ENCODE results near the gene DOCK2.

DNA sequence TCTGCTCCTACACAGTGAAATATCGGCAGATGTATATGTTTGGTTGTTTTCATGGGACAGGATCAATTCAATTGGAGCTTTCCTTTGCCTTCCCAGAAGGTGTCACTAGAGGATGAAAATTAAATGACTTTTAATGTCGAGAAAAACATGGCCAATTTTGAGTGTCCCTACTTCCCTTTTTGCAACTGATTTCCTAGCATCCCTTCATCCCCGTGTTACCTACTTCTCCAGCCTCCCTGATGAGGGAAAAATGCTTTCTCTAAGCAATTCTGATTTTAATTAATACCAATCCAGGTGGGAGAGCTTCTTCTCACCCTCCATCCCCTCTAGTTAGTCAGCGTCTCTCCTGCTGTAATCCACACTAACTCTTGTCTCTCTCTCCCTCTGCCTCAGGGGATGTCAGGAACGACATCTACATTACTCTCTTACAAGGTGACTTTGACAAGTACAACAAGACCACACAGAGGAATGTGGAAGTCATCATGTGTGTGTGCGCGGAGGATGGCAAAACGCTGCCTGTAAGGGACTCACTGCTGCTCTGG is 64.9 kb downstream of the DOCK2 start:
- TF ChIP-seq POLR2A (IDR thresholded peaks at IDR 0.05) = no peak
- TF ChIP-seq, protein P1, sequence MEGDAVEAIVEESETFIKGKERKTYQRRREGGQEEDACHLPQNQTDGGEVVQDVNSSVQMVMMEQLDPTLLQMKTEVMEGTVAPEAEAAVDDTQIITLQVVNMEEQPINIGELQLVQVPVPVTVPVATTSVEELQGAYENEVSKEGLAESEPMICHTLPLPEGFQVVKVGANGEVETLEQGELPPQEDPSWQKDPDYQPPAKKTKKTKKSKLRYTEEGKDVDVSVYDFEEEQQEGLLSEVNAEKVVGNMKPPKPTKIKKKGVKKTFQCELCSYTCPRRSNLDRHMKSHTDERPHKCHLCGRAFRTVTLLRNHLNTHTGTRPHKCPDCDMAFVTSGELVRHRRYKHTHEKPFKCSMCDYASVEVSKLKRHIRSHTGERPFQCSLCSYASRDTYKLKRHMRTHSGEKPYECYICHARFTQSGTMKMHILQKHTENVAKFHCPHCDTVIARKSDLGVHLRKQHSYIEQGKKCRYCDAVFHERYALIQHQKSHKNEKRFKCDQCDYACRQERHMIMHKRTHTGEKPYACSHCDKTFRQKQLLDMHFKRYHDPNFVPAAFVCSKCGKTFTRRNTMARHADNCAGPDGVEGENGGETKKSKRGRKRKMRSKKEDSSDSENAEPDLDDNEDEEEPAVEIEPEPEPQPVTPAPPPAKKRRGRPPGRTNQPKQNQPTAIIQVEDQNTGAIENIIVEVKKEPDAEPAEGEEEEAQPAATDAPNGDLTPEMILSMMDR (IDR thresholded peaks at IDR 0.05) = no peak
